Vagina (tissue), 2 donors: ENCODE results near the gene POU6F2.

Experiments used
- POLR2A ChIP-seq, 2 donors: fragments of 450-650 bp; IDR thresholded peaks; one replicate each; pipeline ENCODE4 v1.6.1; 2017; ENCODE audit warnings: antibody characterized with exemption in 2 of 2, mild to moderate bottlenecking in 2 of 2, moderate library complexity in 2 of 2
- TF ChIP-seq, protein P1 (sequence below), 3 experiments: fragments of 450-650 bp in 2 of 3; fragments of 200-600 bp in 1 of 3; sonication (generic) in 1 of 3; IDR thresholded peaks; one replicate each; pipeline ENCODE4 v1.5.1; 2017 to 2019; ENCODE audit warnings: antibody characterized with exemption in 3 of 3, mild to moderate bottlenecking in 2 of 3, moderate library complexity in 2 of 3

DNA sequence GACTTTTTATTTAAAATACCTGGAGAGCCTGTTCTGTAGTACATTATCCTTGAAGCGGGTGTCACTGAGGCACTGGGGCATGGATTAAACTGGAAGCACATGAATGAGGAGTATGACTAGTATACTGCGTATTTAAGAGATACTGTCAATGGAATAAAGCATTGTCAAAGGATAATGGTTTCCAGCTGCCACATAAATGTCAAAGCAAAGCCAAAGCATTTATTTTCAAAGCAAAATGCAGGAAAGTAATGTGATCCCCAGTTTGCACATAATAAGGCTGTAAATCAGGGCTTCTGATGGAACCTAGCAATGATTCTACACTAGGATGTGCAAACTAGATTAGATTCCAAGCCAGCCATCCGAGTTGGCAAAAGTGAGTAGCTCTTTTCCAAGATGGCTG, 240.1 kb downstream of the POU6F2 start:
- TF ChIP-seq, protein P1, sequence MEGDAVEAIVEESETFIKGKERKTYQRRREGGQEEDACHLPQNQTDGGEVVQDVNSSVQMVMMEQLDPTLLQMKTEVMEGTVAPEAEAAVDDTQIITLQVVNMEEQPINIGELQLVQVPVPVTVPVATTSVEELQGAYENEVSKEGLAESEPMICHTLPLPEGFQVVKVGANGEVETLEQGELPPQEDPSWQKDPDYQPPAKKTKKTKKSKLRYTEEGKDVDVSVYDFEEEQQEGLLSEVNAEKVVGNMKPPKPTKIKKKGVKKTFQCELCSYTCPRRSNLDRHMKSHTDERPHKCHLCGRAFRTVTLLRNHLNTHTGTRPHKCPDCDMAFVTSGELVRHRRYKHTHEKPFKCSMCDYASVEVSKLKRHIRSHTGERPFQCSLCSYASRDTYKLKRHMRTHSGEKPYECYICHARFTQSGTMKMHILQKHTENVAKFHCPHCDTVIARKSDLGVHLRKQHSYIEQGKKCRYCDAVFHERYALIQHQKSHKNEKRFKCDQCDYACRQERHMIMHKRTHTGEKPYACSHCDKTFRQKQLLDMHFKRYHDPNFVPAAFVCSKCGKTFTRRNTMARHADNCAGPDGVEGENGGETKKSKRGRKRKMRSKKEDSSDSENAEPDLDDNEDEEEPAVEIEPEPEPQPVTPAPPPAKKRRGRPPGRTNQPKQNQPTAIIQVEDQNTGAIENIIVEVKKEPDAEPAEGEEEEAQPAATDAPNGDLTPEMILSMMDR (IDR thresholded peaks at IDR 0.05), result no peak
- no peak for TF ChIP-seq POLR2A (IDR thresholded peaks at IDR 0.05)
